IMR-90 (cell line): ENCODE results near the gene EGFR.

Experiments used
- BHLHE40 ChIP-seq: fragments of 150-350 bp; IDR thresholded peaks from 2 replicates; pipeline ENCODE4 v1.6.1; 2016; ENCODE audit warnings: mild to moderate bottlenecking, low read depth, low read length
- CHD1 ChIP-seq: IDR thresholded peaks from 2 replicates; pipeline ENCODE4 v1.6.1; 2012; ENCODE audit warnings: low read depth, low read length, improper control_type of control experiment
- FOS ChIP-seq: fragments of 150-350 bp; IDR thresholded peaks from 2 replicates; pipeline ENCODE4 v1.6.1; 2016; ENCODE audit warnings: low read depth, low read length
- MAFK ChIP-seq: IDR thresholded peaks from 2 replicates; pipeline ENCODE4 v1.6.1; 2012; ENCODE audit warnings: low read depth, low read length, improper control_type of control experiment
- MAZ ChIP-seq: IDR thresholded peaks from 2 replicates; pipeline ENCODE4 v1.6.1; 2012; ENCODE audit warnings: low read depth, mild to moderate bottlenecking, low read length, improper control_type of control experiment, moderate library complexity, borderline replicate concordance
- MXI1 ChIP-seq: IDR thresholded peaks from 2 replicates; pipeline ENCODE4 v1.6.1; 2012; ENCODE audit warnings: low read depth, mild to moderate bottlenecking, low read length, moderate library complexity, borderline replicate concordance
- POLR2A ChIP-seq: IDR thresholded peaks from 2 replicates; pipeline ENCODE4 v1.6.1; 2012; ENCODE audit warnings: mild to moderate bottlenecking, low read depth, low read length
- RAD21 ChIP-seq: IDR thresholded peaks from 2 replicates; pipeline ENCODE4 v1.6.1; 2012; ENCODE audit warnings: low read length, improper control_type of control experiment
- RFX5 ChIP-seq: IDR thresholded peaks from 2 replicates; pipeline ENCODE4 v1.8.0; 2012; ENCODE audit warnings: low read depth, mild to moderate bottlenecking, low read length, moderate library complexity
- SMC3 ChIP-seq: fragments of 150-350 bp; IDR thresholded peaks from 2 replicates; pipeline ENCODE4 v1.6.1; 2016; ENCODE audit warnings: low read depth, mild to moderate bottlenecking, antibody characterized with exemption, low read length, moderate library complexity
- TF ChIP-seq, protein P1 (sequence below): conservative IDR thresholded peaks from 2 replicates; pipeline ENCODE4 v1.5.1; 2012; ENCODE audit warnings: mild to moderate bottlenecking, low read depth, low read length, improper control_type of control experiment
- TF ChIP-seq, protein P2 (sequence below): fragments of 150-350 bp; IDR thresholded peaks from 2 replicates; pipeline ENCODE4 v1.6.1; 2017; ENCODE audit warnings: mild to moderate bottlenecking, antibody characterized with exemption, low read length, low read depth
- TF ChIP-seq, protein P3 (sequence below): fragments of 150-350 bp; IDR thresholded peaks from 2 replicates; pipeline ENCODE4 v1.6.1; 2016; ENCODE audit warnings: low read depth, mild to moderate bottlenecking, low read length, moderate library complexity, borderline replicate concordance

DNA sequence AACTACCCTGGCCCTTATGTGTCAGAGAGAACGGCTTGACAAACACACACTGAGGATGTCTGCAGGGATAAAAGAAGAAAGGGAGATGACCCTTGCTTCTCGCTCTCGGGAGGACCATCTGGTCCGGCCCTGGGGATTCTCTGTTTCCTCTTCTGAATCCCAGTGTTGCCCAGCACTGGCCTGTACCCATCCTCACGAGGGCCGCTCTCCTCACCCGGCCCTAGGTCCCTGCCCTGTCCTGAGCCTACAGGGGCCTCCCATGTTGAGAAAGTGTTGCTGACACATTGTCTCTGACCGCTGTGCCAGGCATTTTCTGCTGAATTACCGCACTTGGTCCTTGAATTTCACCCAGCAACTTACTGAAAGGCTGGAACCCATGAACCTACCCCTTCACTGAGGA lies 174.4 kb downstream of the EGFR start:
- TF ChIP-seq, protein P1, sequence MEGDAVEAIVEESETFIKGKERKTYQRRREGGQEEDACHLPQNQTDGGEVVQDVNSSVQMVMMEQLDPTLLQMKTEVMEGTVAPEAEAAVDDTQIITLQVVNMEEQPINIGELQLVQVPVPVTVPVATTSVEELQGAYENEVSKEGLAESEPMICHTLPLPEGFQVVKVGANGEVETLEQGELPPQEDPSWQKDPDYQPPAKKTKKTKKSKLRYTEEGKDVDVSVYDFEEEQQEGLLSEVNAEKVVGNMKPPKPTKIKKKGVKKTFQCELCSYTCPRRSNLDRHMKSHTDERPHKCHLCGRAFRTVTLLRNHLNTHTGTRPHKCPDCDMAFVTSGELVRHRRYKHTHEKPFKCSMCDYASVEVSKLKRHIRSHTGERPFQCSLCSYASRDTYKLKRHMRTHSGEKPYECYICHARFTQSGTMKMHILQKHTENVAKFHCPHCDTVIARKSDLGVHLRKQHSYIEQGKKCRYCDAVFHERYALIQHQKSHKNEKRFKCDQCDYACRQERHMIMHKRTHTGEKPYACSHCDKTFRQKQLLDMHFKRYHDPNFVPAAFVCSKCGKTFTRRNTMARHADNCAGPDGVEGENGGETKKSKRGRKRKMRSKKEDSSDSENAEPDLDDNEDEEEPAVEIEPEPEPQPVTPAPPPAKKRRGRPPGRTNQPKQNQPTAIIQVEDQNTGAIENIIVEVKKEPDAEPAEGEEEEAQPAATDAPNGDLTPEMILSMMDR = no peak
- TF ChIP-seq FOS (no peak), POLR2A (no peak), SMC3 (no peak), MAZ (no peak), CHD1 (no peak), MAFK (no peak), MXI1 (no peak), BHLHE40 (no peak), RFX5 (no peak), RAD21 (no peak)
- TF ChIP-seq, protein P2, sequence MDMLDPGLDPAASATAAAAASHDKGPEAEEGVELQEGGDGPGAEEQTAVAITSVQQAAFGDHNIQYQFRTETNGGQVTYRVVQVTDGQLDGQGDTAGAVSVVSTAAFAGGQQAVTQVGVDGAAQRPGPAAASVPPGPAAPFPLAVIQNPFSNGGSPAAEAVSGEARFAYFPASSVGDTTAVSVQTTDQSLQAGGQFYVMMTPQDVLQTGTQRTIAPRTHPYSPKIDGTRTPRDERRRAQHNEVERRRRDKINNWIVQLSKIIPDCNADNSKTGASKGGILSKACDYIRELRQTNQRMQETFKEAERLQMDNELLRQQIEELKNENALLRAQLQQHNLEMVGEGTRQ = no peak
- TF ChIP-seq, protein P3, sequence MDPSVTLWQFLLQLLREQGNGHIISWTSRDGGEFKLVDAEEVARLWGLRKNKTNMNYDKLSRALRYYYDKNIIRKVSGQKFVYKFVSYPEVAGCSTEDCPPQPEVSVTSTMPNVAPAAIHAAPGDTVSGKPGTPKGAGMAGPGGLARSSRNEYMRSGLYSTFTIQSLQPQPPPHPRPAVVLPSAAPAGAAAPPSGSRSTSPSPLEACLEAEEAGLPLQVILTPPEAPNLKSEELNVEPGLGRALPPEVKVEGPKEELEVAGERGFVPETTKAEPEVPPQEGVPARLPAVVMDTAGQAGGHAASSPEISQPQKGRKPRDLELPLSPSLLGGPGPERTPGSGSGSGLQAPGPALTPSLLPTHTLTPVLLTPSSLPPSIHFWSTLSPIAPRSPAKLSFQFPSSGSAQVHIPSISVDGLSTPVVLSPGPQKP = no peak
